HG02943 (cell line): ENCODE results near the gene TMEM270.

Source experiments
- ATAC-seq: cut with Tn5 transposase; IDR thresholded peaks from one replicate; pipeline ENCODE4 v1.9.1; 2021; ENCODE audit warnings: mild to moderate bottlenecking, low read depth, moderate library complexity; ENCODE audit not compliant: unreplicated experiment

TMEM270 gene

GRCh38 chr7:73901823-73902597 lies 41.1 kb downstream of the TMEM270 start:
- ATAC-seq: no peak

GRCh38 chr7:73903321-73904218 lies 42.6 kb downstream of the TMEM270 start:
- no peak for ATAC-seq

- no peak for ATAC-seq
Observed at GRCh38 chr7:73904219-73905137, 43.5 kb downstream of the TMEM270 start.

GRCh38 chr7:73905360-73905759 lies 44.4 kb downstream of the TMEM270 start:
- ATAC-seq: no peak

GRCh38 chr7:73906874-73907273 lies 45.9 kb downstream of the TMEM270 start:
- ATAC-seq: no peak

- no peak for ATAC-seq
Observed at GRCh38 chr7:73907554-73908122, 46.7 kb downstream of the TMEM270 start.

- no peak for ATAC-seq
Observed at GRCh38 chr7:73908123-73908611, 47.2 kb downstream of the TMEM270 start.

GRCh38 chr7:73909051-73909941 lies 48.3 kb downstream of the TMEM270 start:
- ATAC-seq: no peak

- ATAC-seq: no peak
Observed at GRCh38 chr7:73909996-73910395, 49.0 kb downstream of the TMEM270 start.

- no peak for ATAC-seq
Observed at GRCh38 chr7:73912223-73912622, 51.3 kb downstream of the TMEM270 start.
